ENCODE measurements around the gene HSPB9.
"Not testable (repeated sequence)": the region's sequence is repeated elsewhere in the genome, so short reads cannot be mapped to it uniquely, and the experiment has no call there.

HSPB9 gene

DNA sequence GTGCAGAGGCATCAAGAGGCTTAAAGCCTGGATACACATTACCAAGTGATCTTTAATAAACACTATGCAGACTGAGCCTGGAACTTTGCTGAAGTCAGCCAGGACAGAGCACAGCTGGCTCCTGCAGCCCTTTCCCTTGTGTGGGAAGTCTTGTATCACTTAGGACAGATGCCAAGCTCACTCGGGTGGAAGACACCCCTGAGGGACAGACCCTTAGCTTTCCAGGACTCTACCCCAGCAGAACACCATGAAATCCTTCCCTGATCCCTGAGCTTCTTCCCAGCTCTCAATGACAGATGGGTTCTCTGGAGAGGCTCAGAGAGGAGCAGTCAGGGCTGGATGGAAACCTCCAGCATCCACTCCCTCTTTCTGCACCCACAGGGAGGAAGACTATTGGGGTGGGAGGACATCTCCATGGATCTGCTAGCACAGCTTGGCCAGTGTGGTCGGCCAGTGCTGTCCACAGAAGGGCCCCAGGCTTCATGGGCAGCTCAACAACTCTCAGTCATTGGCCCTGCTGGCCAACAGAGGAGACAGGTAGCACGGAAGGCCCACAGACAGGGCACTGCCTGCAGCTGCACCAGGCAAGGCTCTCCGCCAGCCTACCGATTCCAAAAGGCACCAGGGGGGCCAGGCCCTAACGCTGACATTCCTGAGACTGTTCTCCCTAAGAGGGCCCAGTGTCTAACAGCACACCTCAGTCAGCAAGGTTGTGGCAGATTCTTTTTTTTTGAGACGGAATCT, 16.3 kb downstream of the HSPB9 start:
- in situ Hi-C loops (cut with HindIII; ENCODE audit: low sequenced_read_pairs) = loop anchor here (5.0 kb wide), 1 partner anchor 38 kb away; no protein-coding TSS in a partner anchor

DNA sequence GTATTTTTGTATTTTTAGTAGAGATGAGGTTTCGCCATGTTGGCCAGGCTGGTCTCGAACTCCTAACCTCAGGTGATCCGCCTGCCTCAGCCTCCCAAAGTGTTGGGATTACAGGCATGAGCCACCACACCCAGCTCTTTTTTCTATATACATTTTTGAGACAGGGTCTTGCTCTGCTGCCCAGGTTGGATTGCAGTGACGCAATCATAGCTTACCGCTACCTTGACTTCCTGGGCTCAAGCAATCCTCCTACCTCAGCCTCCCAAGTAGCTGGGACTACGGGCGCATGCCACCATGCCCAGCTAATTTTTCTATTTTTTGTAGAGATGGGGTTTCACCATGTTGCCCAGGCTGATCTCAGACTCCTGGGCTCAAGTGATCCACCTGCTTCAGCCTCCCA, 18.1 kb downstream of the HSPB9 start:
- in situ Hi-C loops (cut with HindIII; ENCODE audit: low sequenced_read_pairs) = not testable (repeated sequence)

DNA sequence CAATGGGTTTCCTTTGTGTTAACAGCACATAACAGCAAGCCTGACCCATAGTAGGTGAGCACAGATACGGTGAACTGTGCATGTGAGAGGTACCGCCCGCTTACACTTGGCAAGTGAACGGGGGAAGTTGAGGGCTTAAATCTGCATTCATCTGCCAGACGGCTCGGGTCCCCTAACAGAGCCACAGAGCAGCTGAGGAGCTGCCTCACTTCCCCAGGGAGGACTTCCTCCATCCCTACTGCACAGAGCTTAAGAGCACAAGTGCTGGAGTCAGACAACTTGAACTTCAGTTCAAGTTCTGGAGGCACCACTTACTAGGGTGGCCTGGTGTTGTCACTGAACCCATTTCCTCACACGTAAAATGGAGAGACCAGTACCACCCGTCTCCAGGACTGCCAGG, 18.8 kb downstream of the HSPB9 start:
- in situ Hi-C loops (cut with HindIII; ENCODE audit: low sequenced_read_pairs) = no loop called here

DNA sequence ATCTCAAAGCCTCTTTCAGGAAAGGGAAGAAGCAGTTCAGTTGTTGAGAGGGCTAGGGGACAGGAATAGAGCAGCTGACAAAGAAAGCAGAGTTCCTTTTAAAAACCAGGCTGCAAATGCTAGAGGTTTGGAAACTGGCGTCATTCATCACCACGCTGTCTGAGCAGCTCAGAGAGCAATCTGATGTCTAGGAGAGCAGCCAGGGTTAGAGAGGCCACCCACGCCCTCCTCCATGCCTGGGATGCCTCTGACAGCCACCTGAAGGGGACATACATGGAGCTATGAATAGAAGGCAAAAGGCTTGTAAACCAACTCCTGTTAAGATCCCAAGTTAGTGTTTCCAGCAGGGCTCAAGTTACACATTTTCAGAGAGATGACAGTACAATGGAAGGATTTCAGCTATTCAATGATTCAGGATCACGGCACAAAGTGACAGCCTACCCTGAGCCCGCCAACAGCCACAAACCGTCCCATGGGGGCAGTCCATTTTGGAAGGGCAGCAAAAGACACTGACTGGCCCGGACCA, 19.8 kb downstream of the HSPB9 start:
- in situ Hi-C loops (cut with HindIII; ENCODE audit: low sequenced_read_pairs) = no loop called here

DNA sequence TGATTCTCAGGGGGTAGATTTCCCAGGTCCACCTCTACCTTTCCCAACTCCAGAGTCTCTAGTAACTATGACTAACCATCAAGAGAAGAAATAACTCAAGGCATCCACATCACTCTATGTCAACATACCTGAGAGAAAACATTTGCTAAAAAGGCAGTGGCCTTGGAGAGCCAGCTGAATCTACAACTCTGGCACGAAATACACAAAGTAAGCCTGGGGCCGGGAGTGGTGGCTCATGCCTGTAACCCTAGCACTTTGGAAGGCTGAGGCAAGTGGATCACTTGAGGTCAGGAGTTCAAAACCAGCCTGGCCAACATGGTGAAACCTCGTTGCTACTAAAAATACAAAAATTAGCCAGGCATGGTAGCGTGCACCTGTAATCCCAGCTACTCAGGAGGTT, 20.5 kb downstream of the HSPB9 start:
- in situ Hi-C loops (cut with HindIII; ENCODE audit: low sequenced_read_pairs) = not testable (repeated sequence)

DNA sequence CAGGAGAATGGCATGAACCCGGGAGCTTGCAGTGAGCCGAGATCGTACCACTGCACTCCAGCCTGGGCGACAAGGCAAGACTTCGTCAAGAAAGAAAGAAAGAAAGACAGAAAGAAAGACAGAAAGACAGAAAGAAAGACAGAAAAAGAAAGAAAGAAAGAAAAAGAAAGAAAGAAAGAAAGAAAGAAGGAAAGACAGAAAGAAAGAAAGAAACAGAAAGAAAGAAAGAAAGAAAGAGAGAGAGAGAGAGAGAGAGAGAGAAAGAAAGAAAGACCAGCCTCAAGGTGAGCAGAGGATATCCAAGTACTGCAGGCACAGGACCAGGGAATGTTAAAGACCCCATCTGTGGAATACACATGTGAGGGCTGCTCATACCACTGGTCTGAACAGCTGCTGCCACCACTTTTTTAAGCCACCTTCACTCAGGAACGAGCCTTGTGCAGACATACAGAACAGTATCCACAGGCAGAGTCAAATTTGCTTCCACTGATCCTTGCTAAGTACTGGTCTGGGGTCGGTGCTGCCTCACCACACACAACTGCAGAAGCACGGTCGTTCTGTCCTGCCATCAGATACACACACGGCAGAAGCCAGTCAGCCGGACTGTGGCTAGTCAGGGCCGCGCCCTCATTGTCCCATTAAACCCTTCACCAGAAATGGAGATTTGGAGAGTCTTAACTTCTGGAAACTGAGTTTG, 24.5 kb downstream of the HSPB9 start:
- in situ Hi-C loops (cut with HindIII; ENCODE audit: low sequenced_read_pairs) = no loop called here

DNA sequence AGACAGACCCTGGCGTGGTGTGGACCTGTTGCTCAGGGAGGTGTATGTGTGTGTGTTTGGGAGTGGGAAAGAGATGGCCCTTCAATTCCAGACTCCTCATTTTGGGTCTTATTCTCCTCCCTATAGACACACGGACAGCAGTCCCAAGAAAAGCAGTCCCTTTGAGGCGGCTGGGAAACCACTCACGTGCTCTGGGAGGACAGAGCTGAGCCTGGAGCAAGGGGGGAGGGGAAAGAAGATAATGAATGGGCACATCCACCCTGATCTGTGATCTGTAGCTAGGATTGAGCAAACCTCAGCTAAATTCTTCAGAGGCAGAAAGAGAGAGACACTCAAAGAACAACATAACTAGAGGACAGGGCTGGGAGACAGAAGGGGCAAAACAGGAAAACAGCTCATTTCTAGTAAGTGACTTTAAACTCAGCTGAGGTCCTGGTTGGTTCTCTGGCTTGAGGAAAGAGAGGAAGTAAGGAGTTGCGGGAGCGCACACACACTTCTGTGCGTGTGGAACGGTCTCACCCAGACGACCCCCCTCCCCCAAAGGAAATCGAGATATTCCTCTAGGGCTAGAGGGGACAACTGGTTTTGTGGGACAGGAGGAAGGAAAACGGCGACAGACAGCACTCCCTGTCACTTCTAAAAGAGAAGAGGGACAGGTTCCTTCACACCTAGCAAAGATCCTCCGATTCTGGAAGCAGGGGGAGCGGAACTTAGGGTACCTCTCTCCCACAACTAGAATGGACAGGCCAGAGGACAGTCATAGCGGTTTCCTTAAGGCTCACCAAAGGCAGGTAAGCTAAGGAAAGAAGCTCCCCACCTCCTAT, 31.5 kb downstream of the HSPB9 start:
- in situ Hi-C loops (cut with HindIII; ENCODE audit: low sequenced_read_pairs) = no loop called here

DNA sequence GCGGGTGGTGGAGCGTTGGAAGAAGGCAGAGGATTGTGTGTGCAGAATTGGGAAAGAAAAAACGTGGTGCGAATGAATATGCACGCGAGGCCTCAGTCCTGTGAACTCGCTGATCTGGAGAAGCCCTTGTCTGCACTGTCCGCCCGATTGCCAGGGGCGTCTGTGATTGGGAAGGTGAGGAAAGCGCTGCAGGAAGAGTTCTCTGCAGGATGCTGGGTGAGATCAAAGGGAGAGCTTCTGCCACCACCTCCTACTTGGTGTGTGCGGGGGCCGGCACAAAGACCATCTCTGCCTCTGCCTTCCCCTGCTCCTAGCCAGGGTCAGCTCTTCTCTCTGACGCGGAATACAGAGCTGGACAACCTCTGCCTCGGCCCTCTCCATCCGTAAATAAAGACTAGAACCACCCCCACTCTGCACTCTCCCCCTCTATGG, 33.0 kb downstream of the HSPB9 start:
- in situ Hi-C loops (cut with HindIII; ENCODE audit: low sequenced_read_pairs) = no loop called here

DNA sequence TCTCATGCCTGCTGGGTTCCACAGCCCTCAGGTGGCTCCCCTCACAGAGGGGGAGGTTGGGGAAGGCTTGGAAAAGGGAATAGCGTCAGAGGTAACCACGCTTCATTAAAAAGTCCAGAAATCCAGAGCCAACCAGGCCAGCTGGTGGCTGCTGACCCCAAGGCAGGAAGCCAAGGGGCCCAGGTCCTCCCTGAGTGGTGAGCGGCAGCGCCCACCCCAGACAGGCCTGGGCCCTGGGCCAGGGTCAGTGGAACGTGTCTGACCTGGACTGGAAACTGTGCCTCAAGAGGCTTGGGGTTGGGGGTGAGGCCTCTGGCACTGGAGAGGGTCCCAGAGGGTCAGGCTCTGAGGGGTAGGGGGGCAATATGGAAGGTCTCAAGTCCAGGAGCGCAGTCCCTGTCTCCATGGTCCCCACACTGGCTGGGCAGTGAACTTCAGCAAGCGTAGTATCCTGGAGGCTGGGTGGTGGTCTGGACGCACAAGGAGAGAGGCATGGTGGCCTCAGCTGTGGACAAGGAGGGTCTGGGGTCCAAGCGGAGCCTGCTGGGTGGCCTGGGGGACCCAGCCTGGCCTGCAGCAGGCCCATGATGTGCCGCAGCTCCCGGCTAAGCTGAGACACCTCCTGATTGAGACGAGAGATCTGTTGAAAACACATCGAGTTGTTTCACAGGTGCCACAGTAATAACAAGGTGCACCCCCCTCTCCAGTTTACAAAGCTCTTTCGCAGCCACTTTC, 37.4 kb downstream of the HSPB9 start:
- in situ Hi-C loops (cut with HindIII; ENCODE audit: low sequenced_read_pairs) = no loop called here

DNA sequence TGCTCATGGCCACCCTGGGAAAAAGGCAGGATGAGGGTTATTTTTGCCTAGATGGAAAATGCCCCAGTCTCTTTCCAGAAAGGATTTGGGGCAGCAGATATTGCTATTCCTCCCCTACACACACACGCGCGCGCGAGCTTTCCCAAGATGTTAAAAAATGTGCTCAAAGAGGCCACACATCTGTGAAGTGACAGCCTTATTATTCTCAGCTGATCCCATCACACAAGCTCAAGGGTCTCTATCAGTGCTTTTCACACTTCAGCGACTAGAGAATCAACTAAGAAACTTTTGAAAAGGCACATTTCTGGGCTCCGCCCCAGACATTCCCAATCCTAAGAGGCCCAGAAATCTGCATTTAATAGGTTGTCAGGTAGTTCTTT, 37.9 kb downstream of the HSPB9 start:
- in situ Hi-C loops (cut with HindIII; ENCODE audit: low sequenced_read_pairs) = no loop called here

DNA sequence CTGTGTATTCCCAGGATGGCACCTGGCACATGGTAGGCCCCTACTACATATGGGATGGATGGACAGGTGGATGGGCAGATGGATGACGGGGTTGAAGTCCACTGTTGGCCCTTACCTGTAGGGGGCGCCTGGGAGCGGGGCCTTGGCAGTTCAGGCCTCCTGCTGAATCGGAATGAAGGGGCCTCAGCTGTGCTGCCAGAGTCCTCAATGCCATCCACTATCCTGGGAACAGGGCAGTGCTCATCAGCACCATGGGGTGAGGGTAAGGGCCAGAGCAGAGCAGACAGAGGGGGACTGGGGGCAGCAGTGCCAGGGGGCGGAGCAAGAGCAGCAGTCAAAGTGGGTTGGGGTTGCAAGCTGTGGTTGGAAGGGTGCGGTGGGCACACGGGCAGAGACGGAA, 40.5 kb downstream of the HSPB9 start:
- in situ Hi-C loops (cut with HindIII; ENCODE audit: low sequenced_read_pairs) = no loop called here

DNA sequence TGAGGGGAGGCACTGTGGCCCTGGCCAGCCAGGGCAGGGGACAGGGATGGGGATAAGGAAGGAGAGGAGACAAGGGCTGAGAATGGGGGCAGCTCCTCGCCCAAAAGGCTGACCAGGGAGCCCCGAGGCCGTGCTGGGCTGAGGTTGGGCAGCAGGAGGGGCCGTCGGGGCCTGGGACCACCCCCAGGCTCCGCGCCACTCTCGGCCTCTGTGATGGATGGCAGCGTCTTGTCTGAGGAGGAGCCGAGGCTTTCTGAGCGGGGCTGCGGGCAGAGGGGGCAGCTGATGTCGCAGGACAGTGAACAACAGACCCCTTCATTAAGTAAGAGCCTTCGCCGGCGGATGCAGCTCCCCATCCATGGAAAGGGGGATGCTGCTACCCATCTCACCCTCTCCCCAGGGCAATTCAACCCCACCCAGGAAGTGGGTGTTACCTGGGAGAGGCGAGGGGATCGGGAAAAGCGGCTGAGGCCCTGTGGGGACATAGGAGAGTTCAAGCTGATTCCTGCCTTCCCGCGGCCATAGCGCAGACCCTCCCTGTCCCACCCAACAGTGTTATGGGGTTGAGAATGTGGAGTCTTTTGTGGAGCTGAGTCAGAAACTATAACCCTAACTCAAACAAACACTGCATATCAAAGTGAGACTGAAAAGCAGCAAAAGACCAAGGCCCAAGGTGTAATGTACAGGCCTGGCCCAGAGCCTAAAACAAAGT, 41.2 kb downstream of the HSPB9 start:
- in situ Hi-C loops (cut with HindIII; ENCODE audit: low sequenced_read_pairs) = no loop called here

DNA sequence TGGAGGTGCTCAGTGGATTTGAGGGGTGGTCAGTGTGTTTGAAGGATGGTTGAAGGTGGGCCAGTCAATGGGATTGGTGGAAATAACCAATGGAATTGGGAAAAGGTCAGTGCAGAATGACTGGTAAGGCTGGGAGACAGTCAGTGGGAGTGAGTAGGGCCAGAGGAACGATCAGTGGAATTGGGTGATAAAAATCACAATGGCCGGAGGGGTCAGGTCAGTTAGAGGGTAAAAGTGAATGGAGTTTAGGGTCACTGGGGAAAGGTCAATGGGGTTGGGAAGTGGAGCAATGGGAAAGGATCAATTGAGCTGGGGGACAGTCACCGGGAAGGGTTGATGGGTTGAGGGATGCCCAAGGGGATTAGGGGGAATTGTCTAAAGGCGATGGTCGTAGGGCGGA, 43.1 kb downstream of the HSPB9 start:
- in situ Hi-C loops (cut with HindIII; ENCODE audit: low sequenced_read_pairs) = no loop called here

DNA sequence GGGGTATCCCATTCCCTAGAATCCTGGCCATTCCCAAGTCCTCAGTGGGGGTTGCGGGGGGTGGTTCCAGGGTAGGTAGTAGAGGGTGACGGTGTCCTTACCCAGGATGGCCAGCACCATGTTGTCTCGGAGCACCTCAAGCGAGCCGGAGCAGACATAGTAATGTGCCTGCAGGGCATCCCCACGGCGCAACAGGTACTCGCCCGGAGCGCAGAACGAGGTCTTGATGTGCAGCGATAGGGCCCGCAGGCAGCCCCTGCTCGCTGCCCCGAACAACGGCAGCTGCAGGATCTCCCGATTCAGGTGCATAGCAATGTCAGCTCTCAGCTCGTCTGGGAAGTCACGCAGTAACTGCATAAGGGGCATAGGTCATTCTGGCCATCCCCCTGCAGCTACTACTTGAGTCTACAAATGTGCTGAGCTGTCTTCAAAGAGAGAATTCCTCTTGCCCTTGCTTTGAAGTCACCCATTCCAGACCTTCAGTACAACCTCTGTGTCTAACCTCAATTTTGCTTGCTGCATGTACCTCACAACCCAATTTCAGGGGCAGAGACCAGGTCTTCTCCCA, 43.7 kb downstream of the HSPB9 start:
- in situ Hi-C loops (cut with HindIII; ENCODE audit: low sequenced_read_pairs) = no loop called here

DNA sequence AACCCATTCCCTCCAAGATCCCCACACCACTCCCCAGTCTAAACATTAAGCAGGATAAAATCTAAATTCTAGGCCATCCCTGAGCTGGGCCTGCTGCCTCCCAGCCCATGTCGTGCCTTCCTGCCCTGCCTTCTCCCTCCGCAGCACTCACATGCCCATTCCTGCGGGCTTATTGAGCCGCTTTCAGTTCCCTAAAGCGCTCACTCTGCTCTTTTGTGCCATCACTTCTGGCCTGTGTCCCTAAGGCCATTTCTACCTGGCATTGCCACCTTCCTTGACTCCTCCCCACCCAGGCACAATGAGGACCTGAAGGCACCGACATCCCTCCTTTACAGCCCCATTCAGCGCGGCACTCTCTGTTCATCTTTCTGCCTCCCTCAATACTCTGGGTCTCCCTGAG, 45.2 kb downstream of the HSPB9 start:
- in situ Hi-C loops (cut with HindIII; ENCODE audit: low sequenced_read_pairs) = no loop called here

DNA sequence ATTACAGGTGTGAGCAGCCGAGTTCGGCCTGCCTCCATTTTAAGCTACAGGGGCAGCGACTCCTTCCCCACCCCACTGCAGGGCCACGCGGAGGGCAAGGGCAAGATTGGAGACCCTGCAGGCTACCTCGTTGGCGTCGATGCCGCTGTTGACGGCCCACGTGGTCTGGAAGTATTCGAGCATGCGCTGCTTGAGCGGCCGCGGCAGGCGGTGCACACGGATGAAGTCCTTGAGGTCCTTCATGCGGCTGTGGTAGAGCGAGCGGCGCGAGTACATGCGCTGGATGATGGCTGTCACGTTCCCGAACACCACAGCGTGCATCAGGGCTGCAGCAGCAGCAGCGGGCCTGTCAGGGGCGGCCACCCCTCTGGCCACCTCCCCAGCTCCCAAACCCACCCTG, 46.7 kb downstream of the HSPB9 start:
- in situ Hi-C loops (cut with HindIII; ENCODE audit: low sequenced_read_pairs) = no loop called here

DNA sequence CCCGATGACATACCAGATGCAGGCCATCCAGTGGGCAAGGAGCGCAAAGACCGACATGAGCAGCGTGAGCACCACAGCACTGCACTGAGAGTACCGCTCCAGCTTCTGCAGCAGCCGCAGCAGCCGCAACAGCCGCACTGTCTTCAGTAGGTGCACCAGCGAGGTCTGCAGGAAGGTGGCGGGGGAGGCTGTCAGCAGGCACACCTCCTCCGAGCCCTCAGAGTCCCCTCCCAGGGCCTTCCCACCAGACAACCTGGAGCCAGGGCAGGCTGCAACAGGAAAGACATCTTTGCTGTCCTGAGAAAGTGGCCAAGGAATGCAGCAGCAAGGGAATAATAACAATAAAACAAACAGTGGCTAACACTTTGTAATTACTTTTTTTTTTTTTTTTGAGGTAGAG, 49.2 kb downstream of the HSPB9 start:
- in situ Hi-C loops (cut with HindIII; ENCODE audit: low sequenced_read_pairs) = loop anchor here (5.0 kb wide), 1 partner anchor 90 kb away; no protein-coding TSS in a partner anchor
